Measurements from ENCODE around the gene CD44.
"Not testable (repeated sequence)": the region's sequence is repeated elsewhere in the genome, so short reads cannot be mapped to it uniquely, and the experiment has no call there.

The CD44 gene

GRCh38 chr11:35138943-35139721 is at the start of gene CD44:
TSS of gene CD44 (plus strand) at chr11:35139171. CDS start at chr11:35139304, 133 bp downstream.
- Mint-ChIP-seq H3K36me3 (ENCODE audit: low read depth) (peaks cover 48% of the 10 kb centered on the region), H3K4me1 (ENCODE audit: low read depth) (peaks cover 59% of the 10 kb centered on the region), H3K9me3 (no peaks in the 10 kb centered on the region), H3K27ac (peak within 1 kb of the TSS; percentile 93), H3K4me3 (peak within 1 kb of the TSS; percentile 83), H3K27me3 (no peaks in the 10 kb centered on the region)
- DNase-seq, result peak; percentile 83

- no peak for DNase-seq
- Mint-ChIP-seq H3K27ac (no peak overlapping the region), H3K36me3 (ENCODE audit: low read depth) (no peaks in the 10 kb centered on the region)
Observed at GRCh38 chr11:35089666-35090065, 49.3 kb upstream of the CD44 start.

GRCh38 chr11:35090125-35090524 is 48.8 kb upstream of the CD44 start:
- Mint-ChIP-seq H3K9me3 (no peaks in the 10 kb centered on the region), H3K4me3 (no peak overlapping the region), H3K27me3 (no peaks in the 10 kb centered on the region), H3K4me1 (ENCODE audit: low read depth) (peaks cover 61% of the 10 kb centered on the region), H3K27ac (no peak overlapping the region), H3K36me3 (ENCODE audit: low read depth) (no peaks in the 10 kb centered on the region)
- DNase-seq, result no peak

More at GRCh38 chr11:35089666-35090065, 49.3 kb upstream of the CD44 start:
- Mint-ChIP-seq H3K4me3 (no peak overlapping the region), H3K27me3 (no peaks in the 10 kb centered on the region), H3K9me3 (no peaks in the 10 kb centered on the region), H3K4me1 (ENCODE audit: low read depth) (peaks cover 61% of the 10 kb centered on the region)

GRCh38 chr11:35090991-35091390 is 48.0 kb upstream of the CD44 start:
- H3K9me3 Mint-ChIP-seq; H3K27ac Mint-ChIP-seq; H3K4me3 Mint-ChIP-seq; DNase-seq; H3K27me3 Mint-ChIP-seq; H3K36me3 Mint-ChIP-seq (ENCODE audit: low read depth): not testable (repeated sequence)
- H3K4me1 Mint-ChIP-seq (ENCODE audit: low read depth), result peaks cover 61% of the 10 kb centered on the region

- Mint-ChIP-seq H3K9me3 (no peaks in the 10 kb centered on the region), H3K27ac (no peak overlapping the region), H3K36me3 (ENCODE audit: low read depth) (no peaks in the 10 kb centered on the region), H3K4me3 (no peak overlapping the region), H3K27me3 (no peaks in the 10 kb centered on the region), H3K4me1 (ENCODE audit: low read depth) (peaks cover 22% of the 10 kb centered on the region)
- no peak for DNase-seq
Observed at GRCh38 chr11:35096723-35097122, 42.2 kb upstream of the CD44 start.

GRCh38 chr11:35097814-35098455 is 41.0 kb upstream of the CD44 start:
- no peak overlapping the region for H3K4me3 Mint-ChIP-seq
- H3K36me3 Mint-ChIP-seq (ENCODE audit: low read depth), result no peaks in the 10 kb centered on the region
- no peaks in the 10 kb centered on the region for H3K27me3 Mint-ChIP-seq
- H3K4me1 Mint-ChIP-seq (ENCODE audit: low read depth), result peaks cover 19% of the 10 kb centered on the region
- H3K9me3 Mint-ChIP-seq, result no peaks in the 10 kb centered on the region
- H3K27ac Mint-ChIP-seq, result no peak overlapping the region
- DNase-seq, result no peak

- no peaks in the 10 kb centered on the region for H3K27me3 Mint-ChIP-seq
- no peak overlapping the region for H3K4me3 Mint-ChIP-seq
- no peaks in the 10 kb centered on the region for H3K36me3 Mint-ChIP-seq (ENCODE audit: low read depth)
- DNase-seq, result no peak
- H3K27ac Mint-ChIP-seq, result no peak overlapping the region
- H3K9me3 Mint-ChIP-seq, result no peaks in the 10 kb centered on the region
- H3K4me1 Mint-ChIP-seq (ENCODE audit: low read depth), result peaks cover 19% of the 10 kb centered on the region
Observed at GRCh38 chr11:35098855-35099254, 40.1 kb upstream of the CD44 start.

- Mint-ChIP-seq H3K36me3 (ENCODE audit: low read depth) (no peaks in the 10 kb centered on the region), H3K27me3 (no peaks in the 10 kb centered on the region), H3K27ac (no peak overlapping the region), H3K4me3 (no peak overlapping the region), H3K9me3 (no peaks in the 10 kb centered on the region), H3K4me1 (ENCODE audit: low read depth) (peaks cover 19% of the 10 kb centered on the region)
- DNase-seq, result no peak
Observed at GRCh38 chr11:35099278-35100012, 39.5 kb upstream of the CD44 start.

GRCh38 chr11:35100013-35100383 is 39.0 kb upstream of the CD44 start:
- H3K36me3 Mint-ChIP-seq (ENCODE audit: low read depth), result no peaks in the 10 kb centered on the region
- H3K27ac Mint-ChIP-seq, result no peak overlapping the region
- H3K9me3 Mint-ChIP-seq, result no peaks in the 10 kb centered on the region
- no peaks in the 10 kb centered on the region for H3K27me3 Mint-ChIP-seq
- no peak overlapping the region for H3K4me3 Mint-ChIP-seq
- DNase-seq, result no peak
- H3K4me1 Mint-ChIP-seq (ENCODE audit: low read depth), result peaks cover 16% of the 10 kb centered on the region

- Mint-ChIP-seq H3K9me3 (no peaks in the 10 kb centered on the region), H3K27ac (no peak overlapping the region), H3K27me3 (no peaks in the 10 kb centered on the region), H3K4me1 (ENCODE audit: low read depth) (peaks cover 13% of the 10 kb centered on the region), H3K36me3 (ENCODE audit: low read depth) (no peaks in the 10 kb centered on the region), H3K4me3 (no peak overlapping the region)
- no peak for DNase-seq
Observed at GRCh38 chr11:35101223-35101622, 37.7 kb upstream of the CD44 start.

GRCh38 chr11:35102267-35102666 is 36.7 kb upstream of the CD44 start:
- no peaks in the 10 kb centered on the region for H3K9me3 Mint-ChIP-seq
- DNase-seq, result no peak
- no peaks in the 10 kb centered on the region for H3K36me3 Mint-ChIP-seq (ENCODE audit: low read depth)
- peaks cover 19% of the 10 kb centered on the region for H3K4me1 Mint-ChIP-seq (ENCODE audit: low read depth)
- H3K27ac Mint-ChIP-seq, result no peak overlapping the region
- no peaks in the 10 kb centered on the region for H3K27me3 Mint-ChIP-seq
- no peak overlapping the region for H3K4me3 Mint-ChIP-seq

- Mint-ChIP-seq H3K4me3 (no peak overlapping the region), H3K27me3 (no peaks in the 10 kb centered on the region), H3K9me3 (no peaks in the 10 kb centered on the region)
Observed at GRCh38 chr11:35103366-35104208, 35.4 kb upstream of the CD44 start.

GRCh38 chr11:35104655-35105054 is 34.3 kb upstream of the CD44 start:
- H3K27ac Mint-ChIP-seq, result no peak overlapping the region
- DNase-seq, result no peak
- no peaks in the 10 kb centered on the region for H3K27me3 Mint-ChIP-seq
- no peak overlapping the region for H3K4me3 Mint-ChIP-seq
- H3K36me3 Mint-ChIP-seq (ENCODE audit: low read depth), result no peaks in the 10 kb centered on the region
- no peaks in the 10 kb centered on the region for H3K9me3 Mint-ChIP-seq
- peaks cover 37% of the 10 kb centered on the region for H3K4me1 Mint-ChIP-seq (ENCODE audit: low read depth)

More at GRCh38 chr11:35103366-35104208, 35.4 kb upstream of the CD44 start:
- no peak overlapping the region for H3K27ac Mint-ChIP-seq
- no peak for DNase-seq
- no peaks in the 10 kb centered on the region for H3K36me3 Mint-ChIP-seq (ENCODE audit: low read depth)
- peaks cover 32% of the 10 kb centered on the region for H3K4me1 Mint-ChIP-seq (ENCODE audit: low read depth)

Data from activated T-cell treated with anti-CD3 and anti-CD28 coated beads, Interleukin-2, amount 50 U/mL, for 24 hours (primary cell).